ENCODE measurements around the gene PTPRN2. TPM values are rescaled to one million over a fixed set of nuclear protein-coding genes. Genes with fewer than 3 reads are reported as not detected.

PTPRN2 gene
- total RNA-seq, 2 experiments from 2014 or later = 0.70 TPM; not detected in 1

DNA sequence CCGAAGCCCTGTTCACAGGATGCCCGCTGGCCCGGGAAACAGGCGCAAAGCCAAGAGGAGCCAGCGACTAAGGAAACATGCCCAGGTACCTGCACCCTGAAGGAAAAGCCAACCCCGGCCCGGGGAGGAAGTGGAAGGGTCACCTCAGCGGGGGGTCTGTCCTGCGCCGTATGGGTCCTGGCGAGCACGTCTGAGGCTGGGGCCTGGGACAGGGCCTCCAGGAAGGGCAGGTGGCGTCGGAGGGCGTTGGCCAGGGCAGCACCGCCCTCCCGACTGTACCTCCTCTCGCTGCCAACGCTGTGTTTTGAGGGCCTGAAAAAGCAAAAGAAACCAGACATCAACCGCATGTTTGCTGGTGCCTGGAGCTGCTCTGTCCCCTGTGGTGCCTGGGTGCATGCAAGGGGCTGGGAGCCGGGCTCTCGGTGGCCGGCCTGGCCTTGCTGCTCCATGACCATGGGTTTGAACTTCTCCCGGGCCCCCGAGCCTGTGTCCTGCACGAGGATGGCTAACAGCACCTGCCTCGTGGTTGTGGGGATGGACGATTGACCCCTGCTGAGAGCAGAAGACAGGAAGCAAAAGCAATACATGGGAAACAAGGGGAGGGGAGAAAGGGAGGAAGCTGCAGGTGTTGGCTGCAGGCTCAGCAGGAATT, 395.3 kb downstream of the PTPRN2 start:
- no peaks in the 10 kb centered on the region for H3K4me1 ChIP-seq (ENCODE audit: insufficient read depth, low read length, poor library complexity, severe bottlenecking)
- DNase-seq (ENCODE audit: low spot score) = no peak
- intact Hi-C loops (cut with micrococcal nuclease; ENCODE audit: unreplicated experiment) = no loop called here
- no peaks in the 10 kb centered on the region for H4K20me1 ChIP-seq (ENCODE audit: insufficient read depth, low read length)
- no peaks in the 10 kb centered on the region for H3K36me3 ChIP-seq (ENCODE audit: insufficient read depth, low read length)
- H3K79me2 ChIP-seq (ENCODE audit: insufficient read depth, low read depth, low read length) = no peaks in the 10 kb centered on the region
- H3K9me2 ChIP-seq (ENCODE audit: insufficient read depth, low read length) = no peaks in the 10 kb centered on the region
- no peak overlapping the region for H3K27ac ChIP-seq (ENCODE audit: low read depth, low read length, poor library complexity, severe bottlenecking)
- no TSS peak for BruUV-seq (replicated peaks)
- no peak overlapping the region for H3K4me2 ChIP-seq (ENCODE audit: low read length)
- TF ChIP-seq CTCF (conservative IDR thresholded peaks at IDR 0.05; ENCODE audit: low read length) = no peak
- CTCF ChIA-PET (ENCODE audit: unreplicated experiment) = no interaction called here
- H3K4me3 ChIP-seq (ENCODE audit: low read depth, low read length, poor library complexity, severe bottlenecking) = no peak overlapping the region
- peaks cover 8% of the 10 kb centered on the region; the same call in 1 of the 2 replicates for H3K9me3 ChIP-seq (ENCODE audit: low read length)
- POLR2A ChIA-PET = no interaction called here
- H2AFZ ChIP-seq (ENCODE audit: low read length) = no peak overlapping the region

GRCh38 chr7:158191671-158192070, 396.0 kb downstream of the PTPRN2 start:
- Histone ChIP-seq H3K9me2 (ENCODE audit: insufficient read depth, low read length) (no peaks in the 10 kb centered on the region), H3K9me3 (ENCODE audit: low read length) (peaks cover 8% of the 10 kb centered on the region; the same call in 1 of the 2 replicates), H3K79me2 (ENCODE audit: insufficient read depth, low read depth, low read length) (no peaks in the 10 kb centered on the region), H4K20me1 (ENCODE audit: insufficient read depth, low read length) (no peaks in the 10 kb centered on the region), H3K36me3 (ENCODE audit: insufficient read depth, low read length) (no peaks in the 10 kb centered on the region), H3K4me1 (ENCODE audit: insufficient read depth, low read length, poor library complexity, severe bottlenecking) (no peaks in the 10 kb centered on the region), H3K27ac (ENCODE audit: low read depth, low read length, poor library complexity, severe bottlenecking) (no peak overlapping the region), H3K4me2 (ENCODE audit: low read length) (no peak overlapping the region), H3K4me3 (ENCODE audit: low read depth, low read length, poor library complexity, severe bottlenecking) (no peak overlapping the region), H2AFZ (ENCODE audit: low read length) (no peak overlapping the region)
- no TSS peak for BruUV-seq (replicated peaks)
- POLR2A ChIA-PET = no interaction called here
- intact Hi-C loops (cut with micrococcal nuclease; ENCODE audit: unreplicated experiment) = no loop called here
- CTCF ChIA-PET (ENCODE audit: unreplicated experiment) = no interaction called here
- TF ChIP-seq EZH2phosphoT487 (IDR thresholded peaks at IDR 0.05; ENCODE audit: borderline replicate concordance, low read depth, low read length) (no peak), CTCF (conservative IDR thresholded peaks at IDR 0.05; ENCODE audit: low read length) (no peak)
- no peak for DNase-seq (ENCODE audit: low spot score)

DNA sequence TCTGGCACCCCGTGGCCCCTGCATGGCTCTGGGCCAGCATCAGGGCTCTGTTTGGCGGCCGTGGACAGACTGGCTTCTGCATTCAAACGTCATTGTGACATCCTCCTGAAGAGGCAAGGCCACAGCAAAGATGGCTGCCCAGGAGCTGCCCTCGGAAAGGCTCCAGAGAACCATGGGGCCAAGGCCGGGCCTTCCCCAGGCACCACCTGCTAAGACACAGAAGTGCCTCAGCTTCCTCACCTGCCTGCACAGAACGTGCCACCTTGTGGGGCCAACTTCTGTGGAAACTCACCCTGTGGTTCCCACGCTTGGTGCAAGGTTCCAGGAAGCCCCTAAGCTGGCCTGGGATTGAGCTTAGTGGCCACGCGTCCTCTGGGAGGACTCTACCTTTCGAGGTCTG, 396.9 kb downstream of the PTPRN2 start:
- TF ChIP-seq EZH2phosphoT487 (IDR thresholded peaks at IDR 0.05; ENCODE audit: borderline replicate concordance, low read depth, low read length) = no peak
- no peak for TF ChIP-seq CTCF (conservative IDR thresholded peaks at IDR 0.05; ENCODE audit: low read length)
- Histone ChIP-seq H3K9me3 (ENCODE audit: low read length) (peaks cover 8% of the 10 kb centered on the region; the same call in 1 of the 2 replicates), H3K36me3 (ENCODE audit: insufficient read depth, low read length) (no peaks in the 10 kb centered on the region), H3K27ac (ENCODE audit: low read depth, low read length, poor library complexity, severe bottlenecking) (no peak overlapping the region), H4K20me1 (ENCODE audit: insufficient read depth, low read length) (no peaks in the 10 kb centered on the region), H3K4me2 (ENCODE audit: low read length) (no peak overlapping the region), H2AFZ (ENCODE audit: low read length) (no peak overlapping the region), H3K4me1 (ENCODE audit: insufficient read depth, low read length, poor library complexity, severe bottlenecking) (no peaks in the 10 kb centered on the region), H3K9me2 (ENCODE audit: insufficient read depth, low read length) (no peaks in the 10 kb centered on the region), H3K4me3 (ENCODE audit: low read depth, low read length, poor library complexity, severe bottlenecking) (no peak overlapping the region), H3K79me2 (ENCODE audit: insufficient read depth, low read depth, low read length) (no peaks in the 10 kb centered on the region)
- no peak for DNase-seq (ENCODE audit: low spot score)
- ChIA-PET POLR2A (no interaction called here), CTCF (ENCODE audit: unreplicated experiment) (no interaction called here)
- BruUV-seq (replicated peaks) = no TSS peak
- intact Hi-C loops (cut with micrococcal nuclease; ENCODE audit: unreplicated experiment) = no loop called here

All from OCI-LY7 (cell line).